ENCODE results near the gene BDKRB1. TPM values are rescaled to one million over a fixed set of nuclear protein-coding genes. Genes with fewer than 3 reads are reported as not detected.
"Not testable (repeated sequence)": the region's sequence is repeated elsewhere in the genome, so short reads cannot be mapped to it uniquely, and the experiment has no call there.

Gene BDKRB1
- total and polyA plus RNA-seq, 4 experiments from 2014 or later = not detected

GRCh38 chr14:96243785-96244184 lies 12.2 kb upstream of the BDKRB1 start:
- ChIA-PET CTCF (ENCODE audit: partially characterized antibody) (no interaction called here), POLR2A (ENCODE audit: partially characterized antibody) (no interaction called here)
- H3K36me3 ChIP-seq (ENCODE audit: insufficient read depth, low read length) = no peaks in the 10 kb centered on the region
- no peaks in the 10 kb centered on the region for H3K36me3 Mint-ChIP-seq
- no peaks in the 10 kb centered on the region for H3K9me3 ChIP-seq (ENCODE audit: control insufficient read depth in 1 of 2, low read length in 2 of 2)
- no peaks in the 10 kb centered on the region for H3K4me1 ChIP-seq (ENCODE audit: insufficient read depth, low read length)
- H3K4me3 Mint-ChIP-seq = no peak overlapping the region
- H3K4me3 ChIP-seq (ENCODE audit: low read length in 2 of 2) = no peak overlapping the region
- peaks cover 0 to 1% (median 0%) of the 10 kb centered on the region in 8 donors for H3K9me3 Mint-ChIP-seq
- H3K27ac ChIP-seq (ENCODE audit: low read depth, low read length) = no peak overlapping the region
- H3K27me3 ChIP-seq (ENCODE audit: insufficient read depth, low read length) = no peaks in the 10 kb centered on the region
- H3K27ac Mint-ChIP-seq = no peak overlapping the region
- H3K4me1 Mint-ChIP-seq = no peaks in the 10 kb centered on the region
- intact Hi-C loops (cut with micrococcal nuclease) = no loop called here
- H3K27me3 Mint-ChIP-seq = peaks cover 7 to 10% of the 10 kb centered on the region in 2 donors
- no peak for DNase-seq

- H3K36me3 ChIP-seq (ENCODE audit: insufficient read depth, low read length); H3K27me3 ChIP-seq (ENCODE audit: insufficient read depth, low read length); intact Hi-C loops (cut with micrococcal nuclease); CTCF ChIA-PET (ENCODE audit: partially characterized antibody); H3K27ac ChIP-seq (ENCODE audit: low read depth, low read length); H3K9me3 ChIP-seq (ENCODE audit: control insufficient read depth in 1 of 2, low read length in 2 of 2); DNase-seq; H3K9me3 Mint-ChIP-seq; H3K4me1 Mint-ChIP-seq; H3K36me3 Mint-ChIP-seq; H3K27ac Mint-ChIP-seq; H3K4me3 Mint-ChIP-seq; POLR2A ChIA-PET (ENCODE audit: partially characterized antibody); H3K4me1 ChIP-seq (ENCODE audit: insufficient read depth, low read length); H3K4me3 ChIP-seq (ENCODE audit: low read length in 2 of 2): not testable (repeated sequence)
- peaks cover 11% of the 10 kb centered on the region in 2 donors for H3K27me3 Mint-ChIP-seq
Observed at GRCh38 chr14:96245074-96245473, 10.9 kb upstream of the BDKRB1 start.

- CTCF ChIA-PET (ENCODE audit: partially characterized antibody) = no interaction called here
- H3K36me3 Mint-ChIP-seq = no peaks in the 10 kb centered on the region
- no peak overlapping the region for H3K4me3 ChIP-seq (ENCODE audit: low read length in 2 of 2)
- H3K4me1 Mint-ChIP-seq = no peaks in the 10 kb centered on the region
- H3K27ac ChIP-seq (ENCODE audit: low read depth, low read length) = no peak overlapping the region
- H3K27me3 Mint-ChIP-seq = peaks cover 11 to 13% of the 10 kb centered on the region in 2 donors
- H3K4me3 Mint-ChIP-seq = no peak overlapping the region
- POLR2A ChIA-PET (ENCODE audit: partially characterized antibody) = no interaction called here
- no peaks in the 10 kb centered on the region for H3K4me1 ChIP-seq (ENCODE audit: insufficient read depth, low read length)
- peaks cover 0 to 2% (median 0%) of the 10 kb centered on the region in 8 donors for H3K9me3 Mint-ChIP-seq
- H3K36me3 ChIP-seq (ENCODE audit: insufficient read depth, low read length) = no peaks in the 10 kb centered on the region
- intact Hi-C loops (cut with micrococcal nuclease) = no loop called here
- no peak overlapping the region for H3K27ac Mint-ChIP-seq
- H3K9me3 ChIP-seq (ENCODE audit: control insufficient read depth in 1 of 2, low read length in 2 of 2) = no peaks in the 10 kb centered on the region
- no peaks in the 10 kb centered on the region for H3K27me3 ChIP-seq (ENCODE audit: insufficient read depth, low read length)
- DNase-seq = no peak
Observed at GRCh38 chr14:96245710-96246538, 10.1 kb upstream of the BDKRB1 start.

GRCh38 chr14:96246539-96246847 lies 9.5 kb upstream of the BDKRB1 start:
- no peaks in the 10 kb centered on the region for H3K4me1 ChIP-seq (ENCODE audit: insufficient read depth, low read length)
- intact Hi-C loops (cut with micrococcal nuclease) = no loop called here
- H3K36me3 ChIP-seq (ENCODE audit: insufficient read depth, low read length) = no peaks in the 10 kb centered on the region
- Mint-ChIP-seq H3K36me3 (no peaks in the 10 kb centered on the region), H3K4me3 (no peak overlapping the region), H3K9me3 (peaks cover 0 to 2% (median 0%) of the 10 kb centered on the region in 8 donors), H3K27ac (no peak overlapping the region), H3K4me1 (no peaks in the 10 kb centered on the region), H3K27me3 (peaks cover 11 to 18% of the 10 kb centered on the region in 2 donors)
- H3K9me3 ChIP-seq (ENCODE audit: control insufficient read depth in 1 of 2, low read length in 2 of 2) = no peaks in the 10 kb centered on the region
- no peak overlapping the region for H3K4me3 ChIP-seq (ENCODE audit: low read length in 2 of 2)
- ChIA-PET CTCF (ENCODE audit: partially characterized antibody) (no interaction called here), POLR2A (ENCODE audit: partially characterized antibody) (no interaction called here)
- H3K27ac ChIP-seq (ENCODE audit: low read depth, low read length) = no peak overlapping the region
- H3K27me3 ChIP-seq (ENCODE audit: insufficient read depth, low read length) = no peaks in the 10 kb centered on the region
- no peak for DNase-seq

GRCh38 chr14:96247031-96247430 lies 9.0 kb upstream of the BDKRB1 start:
- peaks cover 11 to 21% of the 10 kb centered on the region in 2 donors for H3K27me3 Mint-ChIP-seq

DNA sequence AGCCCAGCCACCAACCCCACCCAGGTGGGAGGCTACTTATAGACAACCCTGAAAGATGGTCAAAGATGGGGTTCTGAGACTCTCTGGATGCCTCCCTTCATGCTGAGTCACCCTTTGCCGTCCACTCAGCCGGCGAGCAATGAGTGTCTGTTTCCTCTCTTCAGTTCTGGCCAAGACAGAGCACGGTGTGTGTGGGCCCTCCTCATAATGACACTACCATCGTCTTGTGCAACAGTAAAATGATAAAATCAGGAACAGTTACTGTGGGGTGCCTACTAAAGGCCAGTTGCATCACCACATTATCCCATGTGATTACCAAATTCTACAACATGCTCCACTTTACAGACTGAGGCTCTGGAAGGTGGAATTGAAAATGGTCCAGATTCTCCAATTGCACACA lies 7.0 kb upstream of the BDKRB1 start:
- intact Hi-C loops (cut with micrococcal nuclease) = no loop called here
- POLR2A ChIA-PET (ENCODE audit: partially characterized antibody) = no interaction called here
- Mint-ChIP-seq H3K4me3 (no peak overlapping the region), H3K9me3 (peaks cover 0 to 2% (median 0%) of the 10 kb centered on the region in 8 donors), H3K4me1 (no peaks in the 10 kb centered on the region), H3K27ac (no peak overlapping the region), H3K36me3 (no peaks in the 10 kb centered on the region), H3K27me3 (peaks cover 20 to 32% of the 10 kb centered on the region in 2 donors)
- no peaks in the 10 kb centered on the region for H3K4me1 ChIP-seq (ENCODE audit: insufficient read depth, low read length)
- no peaks in the 10 kb centered on the region for H3K36me3 ChIP-seq (ENCODE audit: insufficient read depth, low read length)
- H3K9me3 ChIP-seq (ENCODE audit: control insufficient read depth in 1 of 2, low read length in 2 of 2) = no peaks in the 10 kb centered on the region
- no peak overlapping the region for H3K4me3 ChIP-seq (ENCODE audit: low read length in 2 of 2)
- no peak overlapping the region for H3K27ac ChIP-seq (ENCODE audit: low read depth, low read length)
- DNase-seq = no peak
- H3K27me3 ChIP-seq (ENCODE audit: insufficient read depth, low read length) = peaks cover 3% of the 10 kb centered on the region
- CTCF ChIA-PET (ENCODE audit: partially characterized antibody) = no interaction called here

More at GRCh38 chr14:96247031-96247430, 9.0 kb upstream of the BDKRB1 start:
- peak overlapping the region in 1 of 8 donors; percentile 20 for H3K4me3 Mint-ChIP-seq
- Histone ChIP-seq H3K4me3 (ENCODE audit: low read length in 2 of 2) (no peak overlapping the region), H3K9me3 (ENCODE audit: control insufficient read depth in 1 of 2, low read length in 2 of 2) (no peaks in the 10 kb centered on the region), H3K4me1 (ENCODE audit: insufficient read depth, low read length) (no peaks in the 10 kb centered on the region), H3K27me3 (ENCODE audit: insufficient read depth, low read length) (no peaks in the 10 kb centered on the region), H3K36me3 (ENCODE audit: insufficient read depth, low read length) (no peaks in the 10 kb centered on the region), H3K27ac (ENCODE audit: low read depth, low read length) (no peak overlapping the region)
- CTCF ChIA-PET (ENCODE audit: partially characterized antibody) = no interaction called here
- H3K36me3 Mint-ChIP-seq = no peaks in the 10 kb centered on the region
- intact Hi-C loops (cut with micrococcal nuclease) = no loop called here
- H3K9me3 Mint-ChIP-seq = peaks cover 0 to 2% (median 0%) of the 10 kb centered on the region in 8 donors
- POLR2A ChIA-PET (ENCODE audit: partially characterized antibody) = no interaction called here
- H3K4me1 Mint-ChIP-seq = no peaks in the 10 kb centered on the region
- DNase-seq = no peak
- no peak overlapping the region for H3K27ac Mint-ChIP-seq

GRCh38 chr14:96250485-96250884 lies 5.5 kb upstream of the BDKRB1 start:
- Histone ChIP-seq H3K4me3 (ENCODE audit: low read length in 2 of 2) (no peak overlapping the region), H3K27ac (ENCODE audit: low read depth, low read length) (no peak overlapping the region), H3K27me3 (ENCODE audit: insufficient read depth, low read length) (peaks cover 3% of the 10 kb centered on the region), H3K9me3 (ENCODE audit: control insufficient read depth in 1 of 2, low read length in 2 of 2) (no peaks in the 10 kb centered on the region), H3K4me1 (ENCODE audit: insufficient read depth, low read length) (no peaks in the 10 kb centered on the region), H3K36me3 (ENCODE audit: insufficient read depth, low read length) (no peaks in the 10 kb centered on the region)
- ChIA-PET CTCF (ENCODE audit: partially characterized antibody) (no interaction called here), POLR2A (ENCODE audit: partially characterized antibody) (no interaction called here)
- peaks cover 0 to 2% (median 0%) of the 10 kb centered on the region in 8 donors for H3K9me3 Mint-ChIP-seq
- H3K27me3 Mint-ChIP-seq = peaks cover 25 to 40% of the 10 kb centered on the region in 2 donors
- H3K4me3 Mint-ChIP-seq = no peak overlapping the region
- DNase-seq = no peak
- H3K36me3 Mint-ChIP-seq = no peaks in the 10 kb centered on the region
- H3K27ac Mint-ChIP-seq = no peak overlapping the region
- H3K4me1 Mint-ChIP-seq = no peaks in the 10 kb centered on the region
- intact Hi-C loops (cut with micrococcal nuclease) = no loop called here
